Right atrium auricular region (tissue), 2 donors: Measurements from ENCODE around the gene PTGER3. TPM values are rescaled to one million over a fixed set of nuclear protein-coding genes. Genes with fewer than 3 reads are reported as not detected.

Source experiments
- DNase-seq: peaks from one replicate; pipeline ENCODE4 v3.0.0-alpha.2; 2019; ENCODE audit warnings: low spot score
- H3K27ac ChIP-seq, 2 donors: fragments of 200-600 bp; sonication (generic); 1 replicate in 1 of 2; 2 replicates in 1 of 2; pipeline ENCODE4 v1.5.1; 2016 to 2019
- H3K27me3 ChIP-seq, 2 donors: fragments of 200-600 bp; sonication (generic); one replicate each; pipeline versions ENCODE4 v1.5.1 to v1.6.0; 2017 to 2019
- H3K36me3 ChIP-seq: fragments of 200-600 bp; sonication (generic); one replicate; pipeline ENCODE4 v1.5.1; 2016
- H3K4me1 ChIP-seq, 2 donors: fragments of 200-600 bp; sonication (generic); one replicate each; pipeline versions ENCODE4 v1.5.1 to v1.6.0; 2017 to 2019
- H3K4me3 ChIP-seq, 2 donors: fragments of 200-600 bp; sonication (generic); 1 replicate in 1 of 2; 2 replicates in 1 of 2; pipeline ENCODE4 v1.5.1; 2017 to 2019; ENCODE audit warnings: mild to moderate bottlenecking in 1 of 2, moderate library complexity in 1 of 2
- H3K9me3 ChIP-seq, 2 donors: fragments of 200-600 bp; sonication (generic); one replicate each; pipeline ENCODE4 v1.5.1; 2019
- total RNA-seq, 2 donors: library from RNA; depleted of rRNA; stranded (reverse); fragments of >200 nt; gene quantifications; one replicate each; pipeline ENCODE4 v1.1.0, GENCODE V29; 2016
- TF ChIP-seq, protein P1 (sequence below), 2 donors: fragments of 200-600 bp; sonication (generic); IDR thresholded peaks; one replicate each; pipeline ENCODE4 v1.5.1; 2019; ENCODE audit warnings: antibody characterized with exemption in 2 of 2

Gene PTGER3
- total RNA-seq, 2 donors from 2014 or later, result 0.52 to 4.6 TPM

DNA sequence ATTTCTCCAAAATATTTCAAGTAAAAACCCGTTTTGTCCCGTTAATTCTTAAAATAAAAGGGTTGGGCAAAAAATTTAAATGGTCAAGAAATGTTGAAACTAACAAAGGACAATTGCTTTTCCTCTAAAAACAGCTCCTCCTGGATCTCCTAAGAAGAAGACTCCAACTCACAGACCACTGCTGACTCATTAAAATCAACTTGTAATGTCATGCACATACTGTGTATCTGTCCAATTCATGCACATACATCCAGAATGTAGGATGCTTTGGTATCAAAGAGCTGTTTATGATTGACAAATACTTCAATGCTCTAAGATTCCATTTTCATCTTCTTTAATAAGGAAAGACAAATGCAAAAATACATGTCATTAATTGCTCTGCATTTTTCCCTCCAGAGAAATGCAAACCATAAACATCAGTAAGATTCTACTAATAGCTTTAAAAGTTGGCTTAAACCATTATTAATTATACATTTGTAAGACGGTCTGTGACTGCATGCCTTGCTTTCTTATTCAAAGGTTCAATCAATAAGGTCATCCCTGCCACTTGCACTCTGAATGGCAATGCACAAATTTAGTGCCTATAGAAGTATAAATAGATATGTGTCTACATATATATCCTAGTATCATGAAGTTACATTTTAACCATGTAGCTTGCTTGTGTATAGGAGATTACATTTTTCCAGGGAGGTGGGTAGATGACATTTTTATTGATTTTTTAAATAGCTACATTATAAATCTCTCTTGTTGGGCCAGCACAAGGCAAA is 44.7 kb downstream of the PTGER3 start:
- TF ChIP-seq, protein P1, sequence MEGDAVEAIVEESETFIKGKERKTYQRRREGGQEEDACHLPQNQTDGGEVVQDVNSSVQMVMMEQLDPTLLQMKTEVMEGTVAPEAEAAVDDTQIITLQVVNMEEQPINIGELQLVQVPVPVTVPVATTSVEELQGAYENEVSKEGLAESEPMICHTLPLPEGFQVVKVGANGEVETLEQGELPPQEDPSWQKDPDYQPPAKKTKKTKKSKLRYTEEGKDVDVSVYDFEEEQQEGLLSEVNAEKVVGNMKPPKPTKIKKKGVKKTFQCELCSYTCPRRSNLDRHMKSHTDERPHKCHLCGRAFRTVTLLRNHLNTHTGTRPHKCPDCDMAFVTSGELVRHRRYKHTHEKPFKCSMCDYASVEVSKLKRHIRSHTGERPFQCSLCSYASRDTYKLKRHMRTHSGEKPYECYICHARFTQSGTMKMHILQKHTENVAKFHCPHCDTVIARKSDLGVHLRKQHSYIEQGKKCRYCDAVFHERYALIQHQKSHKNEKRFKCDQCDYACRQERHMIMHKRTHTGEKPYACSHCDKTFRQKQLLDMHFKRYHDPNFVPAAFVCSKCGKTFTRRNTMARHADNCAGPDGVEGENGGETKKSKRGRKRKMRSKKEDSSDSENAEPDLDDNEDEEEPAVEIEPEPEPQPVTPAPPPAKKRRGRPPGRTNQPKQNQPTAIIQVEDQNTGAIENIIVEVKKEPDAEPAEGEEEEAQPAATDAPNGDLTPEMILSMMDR (IDR thresholded peaks at IDR 0.05), result no peak
- Histone ChIP-seq H3K4me3 (no peak overlapping the region), H3K4me1 (no peaks in the 10 kb centered on the region), H3K9me3 (no peaks in the 10 kb centered on the region), H3K27ac (no peak overlapping the region), H3K27me3 (no peaks in the 10 kb centered on the region), H3K36me3 (no peaks in the 10 kb centered on the region)
- no peak for DNase-seq

DNA sequence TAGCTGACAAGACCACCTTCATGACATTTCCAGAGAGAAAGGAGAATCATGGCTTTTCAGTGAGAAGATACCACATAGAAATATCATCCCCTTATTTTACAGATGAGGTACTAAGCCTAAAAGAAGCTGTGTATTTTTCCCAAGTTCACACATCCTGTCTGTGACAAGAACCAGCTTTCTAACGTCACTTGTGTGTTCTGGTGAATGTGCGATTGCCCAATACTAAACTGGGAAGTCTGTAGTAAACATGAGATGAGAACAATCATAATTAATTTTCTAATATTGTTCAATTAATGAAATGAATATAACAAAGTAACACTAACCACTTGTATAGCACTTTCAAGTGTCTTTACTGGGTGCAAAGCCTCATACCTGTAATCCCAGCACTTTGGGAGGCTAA is 46.0 kb downstream of the PTGER3 start:
- H3K27me3 ChIP-seq, result no peaks in the 10 kb centered on the region
- H3K4me3 ChIP-seq, result no peak overlapping the region
- no peaks in the 10 kb centered on the region for H3K36me3 ChIP-seq
- no peaks in the 10 kb centered on the region for H3K4me1 ChIP-seq
- H3K27ac ChIP-seq, result no peak overlapping the region
- TF ChIP-seq, protein P1 (IDR thresholded peaks at IDR 0.05), result no peak
- no peak for DNase-seq
- no peaks in the 10 kb centered on the region for H3K9me3 ChIP-seq

DNA sequence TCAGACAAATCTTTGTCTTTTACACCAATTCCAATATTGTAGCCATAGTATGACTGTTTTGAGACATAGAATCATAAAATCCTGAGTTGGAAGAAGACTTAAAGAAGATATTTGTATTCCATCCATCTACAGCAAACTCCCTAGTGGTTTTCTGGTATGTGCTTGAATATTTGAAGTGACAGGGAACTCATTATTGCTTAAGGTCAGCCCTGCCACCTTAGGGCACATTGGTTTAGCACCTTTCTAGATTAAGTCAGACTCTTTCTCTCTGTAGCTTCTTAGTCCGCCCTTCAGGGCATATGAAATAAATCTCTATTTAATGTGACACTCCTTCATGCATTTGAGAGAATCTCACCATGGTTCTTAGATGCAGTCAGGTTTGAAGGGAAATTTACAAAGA is 49.8 kb downstream of the PTGER3 start:
- no peak overlapping the region for H3K27ac ChIP-seq
- no peaks in the 10 kb centered on the region for H3K36me3 ChIP-seq
- no peak overlapping the region for H3K4me3 ChIP-seq
- no peak for DNase-seq
- H3K4me1 ChIP-seq, result no peaks in the 10 kb centered on the region
- no peaks in the 10 kb centered on the region for H3K27me3 ChIP-seq
- H3K9me3 ChIP-seq, result no peaks in the 10 kb centered on the region
- TF ChIP-seq, protein P1 (IDR thresholded peaks at IDR 0.05), result no peak

DNA sequence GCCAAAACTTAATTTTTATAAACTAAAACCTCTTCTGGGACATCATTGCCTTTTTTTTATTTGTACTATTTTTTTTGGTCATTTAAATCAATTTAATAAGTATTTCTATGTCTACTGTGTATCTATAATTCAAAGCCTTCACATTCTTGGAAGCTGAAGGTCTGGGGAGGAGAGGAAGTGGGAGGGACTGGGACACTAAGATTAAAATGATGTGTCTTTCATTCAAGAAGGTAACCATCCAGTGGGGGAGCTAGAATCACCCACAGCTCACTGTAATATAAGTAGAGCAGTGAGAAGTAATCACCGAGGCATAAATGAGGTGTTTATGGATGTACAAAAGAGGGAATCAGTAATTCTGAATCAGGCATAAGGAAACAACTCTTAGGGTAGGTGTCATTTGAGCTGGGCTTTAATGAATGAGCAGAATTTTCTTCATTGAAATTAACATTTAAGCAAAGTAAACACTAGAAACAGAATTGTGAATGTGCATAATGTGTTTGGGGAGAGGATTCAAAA is 52.8 kb downstream of the PTGER3 start:
- Histone ChIP-seq H3K4me3 (no peak overlapping the region), H3K4me1 (no peaks in the 10 kb centered on the region), H3K9me3 (no peaks in the 10 kb centered on the region), H3K27ac (no peak overlapping the region), H3K27me3 (no peaks in the 10 kb centered on the region), H3K36me3 (no peaks in the 10 kb centered on the region)
- TF ChIP-seq, protein P1 (IDR thresholded peaks at IDR 0.05), result no peak
- DNase-seq, result no peak

DNA sequence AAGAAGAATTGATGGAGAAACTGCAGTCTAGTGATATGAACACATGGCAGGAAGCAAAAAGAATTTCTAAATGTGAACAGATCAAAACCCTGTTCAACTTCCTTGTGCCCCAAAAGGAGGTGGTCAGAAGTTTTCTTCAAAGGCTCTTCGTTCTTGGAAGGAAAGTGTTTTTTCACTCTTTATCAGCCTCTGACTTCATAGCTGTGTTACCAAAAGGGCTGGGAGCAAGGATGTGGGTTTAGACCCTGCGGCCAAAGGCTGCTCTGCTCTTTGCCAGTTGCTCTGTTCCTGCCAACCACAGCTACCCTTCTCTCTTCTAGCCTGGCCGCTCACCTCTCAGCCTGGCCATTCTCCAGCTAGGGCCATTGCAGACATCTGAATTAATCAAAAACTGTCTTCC is 53.8 kb downstream of the PTGER3 start:
- Histone ChIP-seq H3K4me1 (no peaks in the 10 kb centered on the region), H3K27me3 (no peaks in the 10 kb centered on the region), H3K9me3 (no peaks in the 10 kb centered on the region), H3K27ac (no peak overlapping the region), H3K36me3 (no peaks in the 10 kb centered on the region), H3K4me3 (no peak overlapping the region)
- TF ChIP-seq, protein P1 (IDR thresholded peaks at IDR 0.05), result no peak
- DNase-seq, result no peak

DNA sequence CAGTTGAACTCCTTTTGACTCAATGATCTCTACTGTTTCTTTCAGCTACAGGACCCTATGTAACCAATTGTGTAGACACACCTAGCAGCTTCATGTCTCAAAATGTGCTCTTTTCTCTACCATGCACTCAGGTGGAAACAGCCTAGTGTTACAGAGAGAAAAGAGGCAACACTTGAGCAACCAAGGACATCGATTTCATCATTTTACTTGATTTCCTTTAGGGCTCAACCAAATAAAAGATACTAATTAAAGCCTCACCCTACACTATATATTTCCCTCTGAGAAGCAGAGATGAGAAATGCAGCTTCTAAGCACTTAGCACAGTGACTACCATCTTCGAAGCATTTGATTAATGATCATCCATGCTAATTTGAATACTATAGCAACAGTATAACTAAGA is 55.1 kb downstream of the PTGER3 start:
- no peak overlapping the region for H3K4me3 ChIP-seq
- TF ChIP-seq, protein P1 (IDR thresholded peaks at IDR 0.05), result no peak
- H3K36me3 ChIP-seq, result no peaks in the 10 kb centered on the region
- H3K27me3 ChIP-seq, result no peaks in the 10 kb centered on the region
- no peaks in the 10 kb centered on the region for H3K4me1 ChIP-seq
- no peak overlapping the region for H3K27ac ChIP-seq
- H3K9me3 ChIP-seq, result no peaks in the 10 kb centered on the region
- no peak for DNase-seq
